OCI-LY3 (cell line): ENCODE data around the gene CFI.

Experiments used
- H2AFZ ChIP-seq: fragments of 200-600, 300-600 bp; shearing (Covaris generic); 2 replicates; pipeline ENCODE4 v1.6.0; 2014; ENCODE audit warnings: antibody characterized with exemption, low read depth, low read length
- H3K27ac ChIP-seq: fragments of 200-600, 300-600 bp; sonication (generic); 2 replicates; pipeline ENCODE4 v1.5.1; 2014; ENCODE audit warnings: mild to moderate bottlenecking, low read length, moderate library complexity, mixed read lengths
- H3K27me3 ChIP-seq: fragments of 200-600, 300-600 bp; sonication (generic); 2 replicates; pipeline ENCODE4 v1.6.1; 2014; ENCODE audit warnings: low read depth, low read length, mixed read lengths
- H3K36me3 ChIP-seq: fragments of 200-600, 300-600 bp; sonication (generic); replicated peaks from 2 replicates; pipeline ENCODE3; 2014; ENCODE audit warnings: low read depth, low read length, mixed read lengths
- H3K4me1 ChIP-seq: fragments of 300-600, 200-600 bp; sonication (generic); 2 replicates; pipeline ENCODE4 v1.6.1; 2014; ENCODE audit warnings: low read length, mixed read lengths
- H3K4me2 ChIP-seq: fragments of 200-600, 300-600 bp; sonication (generic); 2 replicates; pipeline ENCODE4 v1.6.1; 2014; ENCODE audit warnings: low read length, mixed read lengths
- H3K4me3 ChIP-seq: fragments of 300-600, 200-600 bp; sonication (generic); 2 replicates; pipeline ENCODE4 v1.5.1; 2014; ENCODE audit warnings: antibody characterized with exemption, mild to moderate bottlenecking, low read length, moderate library complexity
- H3K79me2 ChIP-seq: fragments of 300-600, 200-600 bp; shearing (Covaris generic); 2 replicates; pipeline ENCODE4 v1.6.1; 2014; ENCODE audit warnings: mild to moderate bottlenecking, low read length, mixed read lengths
- H3K9ac ChIP-seq: fragments of 300-600, 200-600 bp; shearing (Covaris generic); 2 replicates; pipeline ENCODE4 v1.6.0; 2014; ENCODE audit warnings: mild to moderate bottlenecking, low read length, moderate library complexity
- H3K9me3 ChIP-seq: fragments of 200-600, 300-600 bp; shearing (Covaris generic); 2 replicates; pipeline ENCODE4 v1.6.1; 2014; ENCODE audit warnings: low read length, mixed read lengths; ENCODE audit not compliant: insufficient read depth
- H4K20me1 ChIP-seq: fragments of 200-600, 300-600 bp; sonication (generic); 2 replicates; pipeline ENCODE4 v1.6.1; 2016; ENCODE audit warnings: low read length, mixed read lengths; ENCODE audit not compliant: insufficient read depth
- CTCF ChIP-seq: fragments of 200-600, 300-600 bp; sonication (generic); IDR thresholded peaks from 2 replicates; pipeline ENCODE4 v1.5.1; 2014; ENCODE audit warnings: antibody characterized with exemption, low read length, low read depth
- EZH2phosphoT487 ChIP-seq: fragments of 200-600 bp; shearing (Covaris generic); IDR thresholded peaks from 2 replicates; pipeline ENCODE4 v1.6.1; 2018; ENCODE audit warnings: antibody characterized with exemption, mixed run types, low read depth

CFI gene

GRCh38 chr4:109730619-109731545 lies 70.9 kb downstream of the CFI start:
- H2AFZ ChIP-seq = peak overlapping the region; percentile 100
- H3K36me3 ChIP-seq = peaks cover 4% of the 10 kb centered on the region
- TF ChIP-seq CTCF = no peak
- no peak for TF ChIP-seq EZH2phosphoT487
- no peaks in the 10 kb centered on the region for H3K27me3 ChIP-seq
- peaks cover 6% of the 10 kb centered on the region for H3K79me2 ChIP-seq
- H3K4me3 ChIP-seq = peak overlapping the region; percentile 99
- H4K20me1 ChIP-seq = no peaks in the 10 kb centered on the region
- peaks cover 15% of the 10 kb centered on the region for H3K4me1 ChIP-seq
- H3K27ac ChIP-seq = no peak overlapping the region
- H3K9ac ChIP-seq = peak overlapping the region; percentile 91
- H3K9me3 ChIP-seq = no peaks in the 10 kb centered on the region
- H3K4me2 ChIP-seq = peak overlapping the region; percentile 76

GRCh38 chr4:109729718-109730618 lies 71.8 kb downstream of the CFI start, which contains the start of gene PLA2G12A:
Gene PLA2G12A (minus strand): TSS chr4:109730070. CDS start chr4:109729809, 261 bp downstream.
- H3K9me3 ChIP-seq = no peaks in the 10 kb centered on the region
- TF ChIP-seq CTCF = no peak
- TF ChIP-seq EZH2phosphoT487 = no peak
- H3K27ac ChIP-seq = no peak within 1 kb of the TSS
- H3K27me3 ChIP-seq = no peaks in the 10 kb centered on the region
- peak within 1 kb of the TSS; percentile 91 for H3K9ac ChIP-seq
- peaks cover 6% of the 10 kb centered on the region for H3K79me2 ChIP-seq
- peak within 1 kb of the TSS; percentile 99 for H3K4me3 ChIP-seq
- peak within 1 kb of the TSS; percentile 100 for H2AFZ ChIP-seq
- H4K20me1 ChIP-seq = no peaks in the 10 kb centered on the region
- H3K4me2 ChIP-seq = peak within 1 kb of the TSS; percentile 86
- H3K36me3 ChIP-seq = peaks cover 4% of the 10 kb centered on the region
- peaks cover 15% of the 10 kb centered on the region for H3K4me1 ChIP-seq

GRCh38 chr4:109729117-109729717 lies 72.6 kb downstream of the CFI start:
- Histone ChIP-seq H3K27me3 (no peaks in the 10 kb centered on the region), H3K27ac (no peak overlapping the region), H3K36me3 (peaks cover 4% of the 10 kb centered on the region), H3K79me2 (peaks cover 6% of the 10 kb centered on the region), H3K9me3 (no peaks in the 10 kb centered on the region), H4K20me1 (no peaks in the 10 kb centered on the region), H3K4me3 (peak overlapping the region; percentile 92), H3K9ac (peak overlapping the region; percentile 69), H3K4me2 (peak overlapping the region; percentile 86), H2AFZ (peak overlapping the region; percentile 63), H3K4me1 (peaks cover 15% of the 10 kb centered on the region)
- no peak for TF ChIP-seq EZH2phosphoT487
- no peak for TF ChIP-seq CTCF
